Peyer's patch (tissue), 4 donors: Measurements from ENCODE around the gene SYT14. TPM values are rescaled to one million over a fixed set of nuclear protein-coding genes. Genes with fewer than 3 reads are reported as not detected.

Source experiments
- DNase-seq, 3 donors: peaks; one replicate each; pipeline ENCODE4 v3.0.0-alpha.2; 2017 to 2019
- H3K27ac ChIP-seq, 4 donors: fragments of 200-600 bp; sonication (generic); one replicate each; pipeline ENCODE4 v1.5.1; 2016 to 2019
- H3K27me3 ChIP-seq, 2 donors: fragments of 200-600 bp; sonication (generic); one replicate each; pipeline ENCODE4 v1.5.1; 2019
- H3K36me3 ChIP-seq, 3 donors: fragments of 200-600 bp; sonication (generic); one replicate each; pipeline ENCODE4 v1.5.1; 2016 to 2019
- H3K4me1 ChIP-seq, 4 donors: fragments of 200-600 bp; sonication (generic); one replicate each; pipeline ENCODE4 v1.5.1; 2016 to 2019
- H3K4me3 ChIP-seq, 4 donors: fragments of 200-600 bp; sonication (generic); 1 replicate in 3 of 4; 2 replicates in 1 of 4; pipeline ENCODE4 v1.5.1; 2016 to 2019; ENCODE audit warnings: mild to moderate bottlenecking in 1 of 4
- H3K9me3 ChIP-seq, 4 donors: fragments of 200-600 bp; sonication (generic); one replicate each; pipeline ENCODE4 v1.5.1; 2016 to 2019; ENCODE audit warnings: mild to moderate bottlenecking in 1 of 4
- POLR2A ChIP-seq, 2 donors: fragments of 450-650 bp; IDR thresholded peaks; one replicate each; pipeline ENCODE4 v1.5.1; 2017; ENCODE audit warnings: antibody characterized with exemption in 2 of 2, mild to moderate bottlenecking in 2 of 2, moderate library complexity in 2 of 2
- total RNA-seq, 4 donors: library from RNA; depleted of rRNA; stranded (reverse); fragments of >200 nt; gene quantifications; one replicate each; pipeline ENCODE4 v1.1.0, GENCODE V29; 2016
- TF ChIP-seq, protein P1 (sequence below), 6 experiments: fragments of 450-650 bp in 4 of 6; fragments of 200-600 bp in 2 of 6; sonication (generic) in 1 of 6; IDR thresholded peaks; one replicate each; pipeline ENCODE4 v1.5.1; 2017 to 2019; ENCODE audit warnings: antibody characterized with exemption in 6 of 6, mild to moderate bottlenecking in 3 of 6, moderate library complexity in 1 of 6

Gene SYT14
- total RNA-seq, 4 donors from 2014 or later: 0.27 to 0.83 TPM; not detected in 2

DNA sequence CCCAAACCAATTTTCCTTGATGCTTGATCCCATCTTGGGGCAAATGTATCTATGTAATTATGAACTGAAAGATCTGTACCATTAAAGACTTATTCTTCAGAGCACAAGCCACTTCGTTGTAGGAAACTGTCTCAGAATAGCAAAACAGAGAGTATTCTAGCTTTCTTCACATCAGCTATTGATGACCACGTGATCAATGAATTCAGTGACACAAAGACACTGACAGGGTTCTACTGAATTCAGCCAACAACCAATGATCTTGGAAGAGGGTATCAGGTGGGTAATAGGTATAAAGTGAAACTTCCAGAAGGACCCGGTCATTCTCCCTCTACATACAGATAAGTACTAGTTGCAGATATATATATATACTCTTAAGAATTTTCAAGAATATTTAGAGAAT lies 260.8 kb downstream of the SYT14 start:
- Histone ChIP-seq H3K27ac (no peak overlapping the region), H3K4me3 (no peak overlapping the region), H3K36me3 (no peaks in the 10 kb centered on the region), H3K9me3 (peaks cover 0 to 13% (median 2%) of the 10 kb centered on the region in 4 donors), H3K4me1 (no peaks in the 10 kb centered on the region), H3K27me3 (no peaks in the 10 kb centered on the region)
- TF ChIP-seq, protein P1, sequence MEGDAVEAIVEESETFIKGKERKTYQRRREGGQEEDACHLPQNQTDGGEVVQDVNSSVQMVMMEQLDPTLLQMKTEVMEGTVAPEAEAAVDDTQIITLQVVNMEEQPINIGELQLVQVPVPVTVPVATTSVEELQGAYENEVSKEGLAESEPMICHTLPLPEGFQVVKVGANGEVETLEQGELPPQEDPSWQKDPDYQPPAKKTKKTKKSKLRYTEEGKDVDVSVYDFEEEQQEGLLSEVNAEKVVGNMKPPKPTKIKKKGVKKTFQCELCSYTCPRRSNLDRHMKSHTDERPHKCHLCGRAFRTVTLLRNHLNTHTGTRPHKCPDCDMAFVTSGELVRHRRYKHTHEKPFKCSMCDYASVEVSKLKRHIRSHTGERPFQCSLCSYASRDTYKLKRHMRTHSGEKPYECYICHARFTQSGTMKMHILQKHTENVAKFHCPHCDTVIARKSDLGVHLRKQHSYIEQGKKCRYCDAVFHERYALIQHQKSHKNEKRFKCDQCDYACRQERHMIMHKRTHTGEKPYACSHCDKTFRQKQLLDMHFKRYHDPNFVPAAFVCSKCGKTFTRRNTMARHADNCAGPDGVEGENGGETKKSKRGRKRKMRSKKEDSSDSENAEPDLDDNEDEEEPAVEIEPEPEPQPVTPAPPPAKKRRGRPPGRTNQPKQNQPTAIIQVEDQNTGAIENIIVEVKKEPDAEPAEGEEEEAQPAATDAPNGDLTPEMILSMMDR (IDR thresholded peaks at IDR 0.05): no peak
- no peak for TF ChIP-seq POLR2A (IDR thresholded peaks at IDR 0.05)
- no peak for DNase-seq

DNA sequence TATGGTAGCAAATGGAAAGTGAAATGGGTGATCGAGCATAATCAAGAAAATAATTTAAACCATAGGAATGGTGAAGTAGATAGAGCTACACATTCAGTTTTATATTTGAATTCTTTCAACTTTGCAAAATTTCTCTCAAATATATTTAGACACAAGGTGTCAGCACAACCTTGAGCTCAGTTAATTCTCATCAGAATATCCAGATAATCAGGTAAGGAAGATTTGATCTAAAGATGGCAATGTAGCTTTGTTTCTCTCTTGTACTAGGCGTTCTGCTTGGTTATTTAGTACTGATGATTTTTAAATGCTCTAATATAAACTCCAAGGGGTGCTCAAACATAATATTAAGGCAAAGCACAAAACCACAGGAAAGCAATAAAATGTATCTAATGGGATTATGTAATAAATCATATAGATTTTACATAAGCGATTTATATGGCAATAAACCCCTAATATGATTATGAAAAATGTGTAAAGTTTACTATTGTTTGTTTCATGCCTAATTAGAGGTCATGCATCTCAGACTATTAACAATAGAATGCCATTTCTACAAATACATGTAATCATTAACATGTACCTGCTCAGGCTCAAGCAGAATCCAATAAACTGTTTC lies 262.2 kb downstream of the SYT14 start:
- TF ChIP-seq, protein P1 (IDR thresholded peaks at IDR 0.05): peak in 1 of 6 experiments; percentile 23
- no peak for TF ChIP-seq POLR2A (IDR thresholded peaks at IDR 0.05)
- Histone ChIP-seq H3K4me1 (no peaks in the 10 kb centered on the region), H3K27ac (no peak overlapping the region), H3K4me3 (no peak overlapping the region), H3K36me3 (no peaks in the 10 kb centered on the region), H3K27me3 (no peaks in the 10 kb centered on the region), H3K9me3 (peaks cover 0 to 13% (median 2%) of the 10 kb centered on the region in 4 donors)
- DNase-seq: no peak

DNA sequence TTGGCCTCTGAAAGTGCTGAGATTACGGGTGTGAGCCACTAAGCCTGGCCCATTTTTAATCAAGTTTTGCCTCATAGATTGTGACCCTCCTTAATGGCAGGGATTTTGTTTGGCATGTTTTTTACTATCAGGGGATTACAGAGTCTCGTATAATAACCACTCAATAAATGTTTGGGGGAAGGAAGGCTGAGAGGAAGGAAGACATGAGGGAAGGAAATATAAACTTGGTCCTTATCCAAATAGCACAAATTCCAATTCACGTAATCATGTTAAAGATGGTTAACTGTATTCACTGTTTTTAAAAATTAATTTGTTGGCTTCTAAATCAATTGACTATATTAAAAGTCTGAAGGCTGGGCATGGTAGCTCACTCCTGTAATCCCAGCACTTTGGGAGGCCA lies 263.7 kb downstream of the SYT14 start:
- TF ChIP-seq, protein P1 (IDR thresholded peaks at IDR 0.05): no peak
- TF ChIP-seq POLR2A (IDR thresholded peaks at IDR 0.05): no peak
- no peaks in the 10 kb centered on the region for H3K27me3 ChIP-seq
- no peak overlapping the region for H3K27ac ChIP-seq
- no peaks in the 10 kb centered on the region for H3K9me3 ChIP-seq
- DNase-seq: no peak
- no peak overlapping the region for H3K4me3 ChIP-seq
- H3K36me3 ChIP-seq: no peaks in the 10 kb centered on the region
- H3K4me1 ChIP-seq: no peaks in the 10 kb centered on the region

DNA sequence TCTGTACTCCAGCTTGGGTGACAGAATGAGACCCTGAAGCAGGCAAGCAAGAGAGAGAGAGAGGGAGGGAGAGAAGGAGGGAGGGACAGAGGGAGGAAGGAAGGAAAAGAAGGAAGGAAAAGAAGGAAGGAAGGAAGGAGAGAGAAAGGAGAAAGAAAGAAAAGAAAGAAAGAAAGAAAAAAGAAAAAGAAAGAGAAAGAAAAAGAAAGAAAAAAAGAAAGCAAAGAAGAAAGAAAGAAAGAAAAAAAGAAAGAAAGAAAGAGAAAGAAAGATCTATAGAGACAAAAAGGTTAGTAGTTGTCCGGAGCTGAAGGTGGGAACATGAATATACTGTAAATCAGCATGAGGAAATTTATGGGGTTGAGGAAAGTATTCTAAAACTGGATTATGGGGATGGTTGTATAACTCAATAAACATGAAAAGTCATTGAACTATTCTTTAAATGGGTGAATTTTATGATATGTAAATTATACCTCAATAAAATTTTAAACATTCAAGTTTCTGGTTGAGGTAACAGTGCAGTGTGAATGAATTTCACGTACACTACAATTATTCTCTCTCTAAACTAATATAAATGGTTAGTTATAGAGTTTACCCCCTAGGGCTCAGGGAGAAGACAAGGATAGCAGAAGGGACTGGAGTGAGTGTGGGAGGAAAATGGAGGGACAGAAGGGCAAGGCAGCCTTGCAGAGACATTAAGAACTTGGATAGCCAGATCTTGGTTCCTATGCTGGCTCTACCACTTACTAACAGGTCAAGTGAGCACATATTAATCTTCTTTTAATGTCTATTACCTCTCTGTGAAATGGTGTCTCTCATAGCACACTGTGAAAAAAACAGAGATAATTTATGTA lies 269.8 kb downstream of the SYT14 start:
- TF ChIP-seq POLR2A (IDR thresholded peaks at IDR 0.05): no peak
- TF ChIP-seq, protein P1 (IDR thresholded peaks at IDR 0.05): no peak

DNA sequence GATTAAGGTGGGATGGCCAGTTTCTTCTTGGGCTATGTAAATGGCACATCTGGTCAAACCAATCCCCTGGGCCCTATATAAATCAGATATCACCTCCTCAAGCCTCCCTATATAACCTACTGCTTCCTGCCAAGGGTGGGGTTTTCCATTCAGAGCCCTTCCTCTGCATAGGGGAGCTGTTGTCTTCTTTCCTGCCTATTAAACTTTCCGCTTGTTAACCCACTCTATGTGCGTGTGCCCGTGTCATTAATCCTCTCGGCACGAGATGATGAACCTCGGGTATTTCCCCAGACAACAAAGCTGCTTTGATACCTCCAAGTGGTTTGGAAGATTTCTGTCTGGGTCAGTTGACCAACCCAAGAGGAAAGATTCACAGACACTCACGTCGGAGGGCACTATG lies 275.3 kb downstream of the SYT14 start:
- no peak overlapping the region for H3K4me3 ChIP-seq
- H3K36me3 ChIP-seq: no peaks in the 10 kb centered on the region
- no peak for DNase-seq
- no peak overlapping the region for H3K27ac ChIP-seq
- no peaks in the 10 kb centered on the region for H3K9me3 ChIP-seq
- TF ChIP-seq, protein P1 (IDR thresholded peaks at IDR 0.05): no peak
- no peak for TF ChIP-seq POLR2A (IDR thresholded peaks at IDR 0.05)
- no peaks in the 10 kb centered on the region for H3K4me1 ChIP-seq
- no peaks in the 10 kb centered on the region for H3K27me3 ChIP-seq

More for the DNA sequence above, 269.8 kb downstream of the SYT14 start:
- H3K36me3 ChIP-seq: no peaks in the 10 kb centered on the region
- no peaks in the 10 kb centered on the region for H3K9me3 ChIP-seq
- no peaks in the 10 kb centered on the region for H3K4me1 ChIP-seq
- H3K27ac ChIP-seq: no peak overlapping the region
- H3K27me3 ChIP-seq: no peaks in the 10 kb centered on the region
- DNase-seq: no peak
- H3K4me3 ChIP-seq: no peak overlapping the region
